CD4-positive, alpha-beta T cell (primary cell): ENCODE results near the gene WDR45. TPM values are rescaled to one million over a fixed set of nuclear protein-coding genes. Genes with fewer than 3 reads are reported as not detected.

Experiments
- ATAC-seq: fragments of 200-7000 bp; cut with Tn5 transposase; one replicate; pipeline ENCODE4 v1.10.0; 2022; ENCODE audit warnings: mild to moderate bottlenecking; ENCODE audit not compliant: poor library complexity
- CTCF ChIA-PET: fragments of 350-600 bp; sonication (Branson Sonifier 250); formaldehyde crosslinking; loops from one replicate; lab custom pipeline; 2021; ENCODE audit warnings: antibody characterized with exemption, inconsistent platforms; lab: Charles Lee
- POLR2A ChIA-PET: fragments of 350-600 bp; sonication (Branson Sonifier 250); formaldehyde crosslinking; loops from one replicate; lab custom pipeline; 2021; ENCODE audit warnings: antibody characterized with exemption, inconsistent platforms; lab: Charles Lee
- DNase-seq, 14 experiments: peaks; one replicate each; pipeline ENCODE4 v3.0.0-alpha.2; 2013 to 2020; ENCODE audit warnings: mixed read lengths in 2 of 14
- H3K27ac ChIP-seq, 2 donors: one replicate each; pipeline versions ENCODE4 v1.5.1 to v1.7.0; 2013; ENCODE audit warnings: low read length in 2 of 2, low read depth in 1 of 2, mild to moderate bottlenecking in 1 of 2
- H3K27me3 ChIP-seq, 2 experiments: 1 replicate in 1 of 2; 2 replicates in 1 of 2; pipeline versions ENCODE4 v1.6.1 to v1.7.0; 2013; ENCODE audit warnings: low read length in 2 of 2, control low read depth in 1 of 2, mild to moderate bottlenecking in 1 of 2, moderate library complexity in 1 of 2; ENCODE audit not compliant: insufficient read depth in 2 of 2, control insufficient read depth in 1 of 2
- H3K36me3 ChIP-seq: one replicate; pipeline ENCODE4 v1.6.1; 2013; ENCODE audit warnings: low read length, control low read depth; ENCODE audit not compliant: insufficient read depth
- H3K4me1 ChIP-seq: one replicate; pipeline ENCODE4 v1.6.1; 2013; ENCODE audit warnings: low read length, control low read depth; ENCODE audit not compliant: insufficient read depth
- H3K4me3 ChIP-seq: one replicate; pipeline ENCODE4 v1.5.1; 2013; ENCODE audit warnings: mild to moderate bottlenecking, low read length, moderate library complexity
- H3K9me3 ChIP-seq, 2 experiments: 1 replicate in 1 of 2; 2 replicates in 1 of 2; pipeline versions ENCODE4 v1.6.1 to v1.7.0; 2013; ENCODE audit warnings: low read length in 2 of 2, mild to moderate bottlenecking in 2 of 2, control low read depth in 1 of 2, moderate library complexity in 1 of 2; ENCODE audit not compliant: control insufficient read depth in 1 of 2, insufficient read depth in 1 of 2
- H3K27ac Mint-ChIP-seq: one replicate; pipeline ENCODE4 v1.8.0; 2020; ENCODE audit warnings: mixed read lengths
- H3K27me3 Mint-ChIP-seq: one replicate; pipeline ENCODE4 v1.8.0; 2021; ENCODE audit warnings: mixed read lengths
- H3K36me3 Mint-ChIP-seq: one replicate; pipeline ENCODE4 v1.8.0; 2021; ENCODE audit warnings: low read depth, mixed read lengths
- H3K4me1 Mint-ChIP-seq: one replicate; pipeline ENCODE4 v1.8.0; 2021; ENCODE audit warnings: low read depth, mixed read lengths
- H3K4me3 Mint-ChIP-seq: one replicate; pipeline ENCODE4 v1.8.0; 2020; ENCODE audit warnings: mild to moderate bottlenecking, mixed read lengths
- H3K9me3 Mint-ChIP-seq: one replicate; pipeline ENCODE4 v1.8.0; 2020; ENCODE audit warnings: mixed read lengths
- intact Hi-C, 2 experiments: fragments of 100-400 bp; cut with DNase I in 1 of 2; cut with micrococcal nuclease in 1 of 2; formaldehyde crosslinking; loops; one replicate each; pipeline versions ENCODE4 v1.15.1 to v1.9.0; 2023 to 2025; cut with DNase I, micrococcal nuclease
- total RNA-seq, 174 experiments: library from RNA in 2 of 174; stranded (reverse) in 2 of 174; gene quantifications; one replicate each; pipeline ENCODE4 v1.2.3 and lab custom pipeline; 2021 to 2026
- TF ChIP-seq, protein P1 (sequence below): fragments of 200-600 bp; IDR thresholded peaks from one replicate; pipeline ENCODE4 v1.8.0; 2022; ENCODE audit warnings: antibody characterized with exemption, mild to moderate bottlenecking

WDR45 gene
- total RNA-seq, 2 experiments from 2014 or later, result 74.8 to 78.7 TPM

- Mint-ChIP-seq H3K4me1 (peaks cover 11% of the 10 kb centered on the region), H3K27ac (no peak overlapping the region), H3K9me3 (no peaks in the 10 kb centered on the region), H3K4me3 (peak overlapping the region; percentile 54), H3K36me3 (peaks cover 4% of the 10 kb centered on the region), H3K27me3 (no peaks in the 10 kb centered on the region)
- H3K9me3 ChIP-seq, result no peaks in the 10 kb centered on the region
- ChIA-PET POLR2A (interaction anchor here (1.0 kb wide), 7 partner anchors 21 to 562 kb away, joined by 3 to 9 read pairs (median 6); partner anchors contain the start of genes OTUD5, TBC1D25, TFE3 and WDR45), CTCF (no interaction called here)
- ATAC-seq, result no peak
- TF ChIP-seq, protein P1, sequence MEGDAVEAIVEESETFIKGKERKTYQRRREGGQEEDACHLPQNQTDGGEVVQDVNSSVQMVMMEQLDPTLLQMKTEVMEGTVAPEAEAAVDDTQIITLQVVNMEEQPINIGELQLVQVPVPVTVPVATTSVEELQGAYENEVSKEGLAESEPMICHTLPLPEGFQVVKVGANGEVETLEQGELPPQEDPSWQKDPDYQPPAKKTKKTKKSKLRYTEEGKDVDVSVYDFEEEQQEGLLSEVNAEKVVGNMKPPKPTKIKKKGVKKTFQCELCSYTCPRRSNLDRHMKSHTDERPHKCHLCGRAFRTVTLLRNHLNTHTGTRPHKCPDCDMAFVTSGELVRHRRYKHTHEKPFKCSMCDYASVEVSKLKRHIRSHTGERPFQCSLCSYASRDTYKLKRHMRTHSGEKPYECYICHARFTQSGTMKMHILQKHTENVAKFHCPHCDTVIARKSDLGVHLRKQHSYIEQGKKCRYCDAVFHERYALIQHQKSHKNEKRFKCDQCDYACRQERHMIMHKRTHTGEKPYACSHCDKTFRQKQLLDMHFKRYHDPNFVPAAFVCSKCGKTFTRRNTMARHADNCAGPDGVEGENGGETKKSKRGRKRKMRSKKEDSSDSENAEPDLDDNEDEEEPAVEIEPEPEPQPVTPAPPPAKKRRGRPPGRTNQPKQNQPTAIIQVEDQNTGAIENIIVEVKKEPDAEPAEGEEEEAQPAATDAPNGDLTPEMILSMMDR, result no peak
- no peaks in the 10 kb centered on the region for H3K27me3 ChIP-seq
- intact Hi-C loops, result loop anchor here (2.0 kb wide), 2 partner anchors 27 to 59 kb away; partner anchors contain the start of genes PRAF2 (in 1 of the 2) and TFE3 (in 1 of the 2)
- peaks cover 17% of the 10 kb centered on the region for H3K4me1 ChIP-seq
- no peak for DNase-seq
- no peaks in the 10 kb centered on the region for H3K36me3 ChIP-seq
- peak overlapping the region; percentile 66 for H3K4me3 ChIP-seq
- H3K27ac ChIP-seq, result peak overlapping the region in 1 of 2 donors; percentile 75
Observed at GRCh38 chrX:49101629-49101984, 21.9 kb upstream of the WDR45 start.

GRCh38 chrX:49100704-49101628, 21.3 kb upstream of the WDR45 start:
- Mint-ChIP-seq H3K4me3 (peak overlapping the region; percentile 94), H3K27ac (peak overlapping the region; percentile 87), H3K4me1 (peaks cover 11% of the 10 kb centered on the region), H3K27me3 (no peaks in the 10 kb centered on the region), H3K9me3 (no peaks in the 10 kb centered on the region), H3K36me3 (peaks cover 4% of the 10 kb centered on the region)
- intact Hi-C loops, result loop anchor here (2.0 kb wide), 2 partner anchors 26 to 58 kb away; partner anchors contain the start of genes PRAF2 (in 1 of the 2) and TFE3 (in 1 of the 2)
- Histone ChIP-seq H3K4me3 (peak overlapping the region; percentile 66), H3K9me3 (no peaks in the 10 kb centered on the region), H3K4me1 (peaks cover 17% of the 10 kb centered on the region), H3K36me3 (no peaks in the 10 kb centered on the region), H3K27me3 (no peaks in the 10 kb centered on the region), H3K27ac (peak overlapping the region; percentile 75 to 81)
- TF ChIP-seq, protein P1, result no peak
- ChIA-PET CTCF (interaction anchor here (1.2 kb wide), 1 partner anchor 92 kb away, joined by 3 read pairs; no protein-coding TSS in a partner anchor), POLR2A (interaction anchor here (1.0 kb wide), 7 partner anchors 21 to 562 kb away, joined by 3 to 9 read pairs (median 6); partner anchors contain the start of genes OTUD5, TBC1D25, TFE3 and WDR45)
- ATAC-seq, result peak; percentile 90
- peak; percentile 75 to 95 (median 84) for DNase-seq

- CTCF ChIA-PET, result no interaction called here
- H3K4me3 ChIP-seq, result no peak overlapping the region
- no peak for DNase-seq
- Mint-ChIP-seq H3K36me3 (peaks cover 4% of the 10 kb centered on the region), H3K27ac (no peak overlapping the region), H3K27me3 (no peaks in the 10 kb centered on the region), H3K9me3 (no peaks in the 10 kb centered on the region), H3K4me3 (no peak overlapping the region), H3K4me1 (peaks cover 11% of the 10 kb centered on the region)
- POLR2A ChIA-PET, result interaction anchor here (1.2 kb wide), 1 partner anchor 16 kb away, joined by 3 read pairs; no protein-coding TSS in a partner anchor
- H3K9me3 ChIP-seq, result no peaks in the 10 kb centered on the region
- TF ChIP-seq, protein P1, result no peak
- H3K36me3 ChIP-seq, result no peaks in the 10 kb centered on the region
- ATAC-seq, result no peak
- H3K27ac ChIP-seq, result no peak overlapping the region
- peaks cover 12% of the 10 kb centered on the region for H3K4me1 ChIP-seq
- intact Hi-C loops, result no loop called here
- H3K27me3 ChIP-seq, result no peaks in the 10 kb centered on the region
Observed at GRCh38 chrX:49096419-49096818, 16.7 kb upstream of the WDR45 start.
